ENCODE measurements around the gene OR2T8.

GRCh38 chr1:247908766-247909165 is 11.3 kb upstream of the OR2T8 start:
- TF ChIP-seq CTCF (IDR thresholded peaks at IDR 0.05; ENCODE audit: low read length): no peak
- TF ChIP-seq EZH2 (optimal IDR thresholded peaks at IDR 0.05; ENCODE audit: low read depth, low read length): no peak
